OCI-LY3 (cell line): ENCODE data around the gene ACAA1.

Experiments used
- EZH2phosphoT487 ChIP-seq: fragments of 200-600 bp; shearing (Covaris generic); IDR thresholded peaks from 2 replicates; pipeline ENCODE4 v1.6.1; 2018; ENCODE audit warnings: antibody characterized with exemption, mixed run types, low read depth
- TF ChIP-seq, protein P1 (sequence below): fragments of 200-600, 300-600 bp; sonication (generic); IDR thresholded peaks from 2 replicates; pipeline ENCODE4 v1.5.1; 2014; ENCODE audit warnings: antibody characterized with exemption, low read length, low read depth

GRCh38 chr3:38090453-38090852 lies 46.5 kb downstream of the ACAA1 start:
- TF ChIP-seq, protein P1, sequence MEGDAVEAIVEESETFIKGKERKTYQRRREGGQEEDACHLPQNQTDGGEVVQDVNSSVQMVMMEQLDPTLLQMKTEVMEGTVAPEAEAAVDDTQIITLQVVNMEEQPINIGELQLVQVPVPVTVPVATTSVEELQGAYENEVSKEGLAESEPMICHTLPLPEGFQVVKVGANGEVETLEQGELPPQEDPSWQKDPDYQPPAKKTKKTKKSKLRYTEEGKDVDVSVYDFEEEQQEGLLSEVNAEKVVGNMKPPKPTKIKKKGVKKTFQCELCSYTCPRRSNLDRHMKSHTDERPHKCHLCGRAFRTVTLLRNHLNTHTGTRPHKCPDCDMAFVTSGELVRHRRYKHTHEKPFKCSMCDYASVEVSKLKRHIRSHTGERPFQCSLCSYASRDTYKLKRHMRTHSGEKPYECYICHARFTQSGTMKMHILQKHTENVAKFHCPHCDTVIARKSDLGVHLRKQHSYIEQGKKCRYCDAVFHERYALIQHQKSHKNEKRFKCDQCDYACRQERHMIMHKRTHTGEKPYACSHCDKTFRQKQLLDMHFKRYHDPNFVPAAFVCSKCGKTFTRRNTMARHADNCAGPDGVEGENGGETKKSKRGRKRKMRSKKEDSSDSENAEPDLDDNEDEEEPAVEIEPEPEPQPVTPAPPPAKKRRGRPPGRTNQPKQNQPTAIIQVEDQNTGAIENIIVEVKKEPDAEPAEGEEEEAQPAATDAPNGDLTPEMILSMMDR = no peak
- TF ChIP-seq EZH2phosphoT487 = no peak
